Endothelial cell (in vitro differentiated cells): ENCODE measurements around the gene CENPH. TPM values are rescaled to one million over a fixed set of nuclear protein-coding genes. Genes with fewer than 3 reads are reported as not detected.
"Not testable (repeated sequence)": the region's sequence is repeated elsewhere in the genome, so short reads cannot be mapped to it uniquely, and the experiment has no call there.

ENCODE experiments used
- DNase-seq: peaks from one replicate; pipeline ENCODE4 v3.0.0; 2021; ENCODE audit warnings: low spot score
- H3K27ac Mint-ChIP-seq: one replicate; pipeline ENCODE4 v1.8.0; 2021; ENCODE audit warnings: mixed read lengths, inconsistent platforms; ENCODE audit not compliant: unreplicated experiment
- H3K27me3 Mint-ChIP-seq: one replicate; pipeline ENCODE4 v1.8.0; 2021; ENCODE audit warnings: mild to moderate bottlenecking, moderate library complexity, mixed read lengths, inconsistent platforms; ENCODE audit not compliant: unreplicated experiment
- H3K36me3 Mint-ChIP-seq: one replicate; pipeline ENCODE4 v1.8.0; 2021; ENCODE audit warnings: mild to moderate bottlenecking, low read depth, mixed read lengths, inconsistent platforms; ENCODE audit not compliant: unreplicated experiment
- H3K4me1 Mint-ChIP-seq: one replicate; pipeline ENCODE4 v1.8.0; 2021; ENCODE audit warnings: mild to moderate bottlenecking, mixed read lengths, inconsistent platforms; ENCODE audit not compliant: unreplicated experiment
- H3K4me3 Mint-ChIP-seq: one replicate; pipeline ENCODE4 v1.8.0; 2021; ENCODE audit warnings: mild to moderate bottlenecking, mixed read lengths, inconsistent platforms; ENCODE audit not compliant: unreplicated experiment
- H3K9me3 Mint-ChIP-seq: one replicate; pipeline ENCODE4 v1.8.0; 2021; ENCODE audit warnings: mixed read lengths, inconsistent platforms; ENCODE audit not compliant: unreplicated experiment
- CTCF ChIP-seq: fragments of 200-600 bp; sonication (generic); IDR thresholded peaks from one replicate; pipeline ENCODE4 v1.5.0; 2021; ENCODE audit warnings: antibody characterized with exemption; ENCODE audit not compliant: unreplicated experiment
- total RNA-seq: library from RNA; stranded (reverse); fragmentation: NEBNext Ultra II Directional; extraction: Animal tissue kit (Norgen Biotek cat#: 25700); gene quantifications from one replicate; pipeline ENCODE4 v1.2.1, GENCODE V29; 2021; ENCODE audit not compliant: unreplicated experiment

CENPH gene
- total RNA-seq, 1 donor from 2014 or later: 13.1 TPM

GRCh38 chr5:69217151-69217511, 27.7 kb downstream of the CENPH start:
- H3K4me1 Mint-ChIP-seq: no peaks in the 10 kb centered on the region
- TF ChIP-seq CTCF: no peak
- peak overlapping the region; percentile 95 for H3K27ac Mint-ChIP-seq
- peaks cover 2% of the 10 kb centered on the region for H3K36me3 Mint-ChIP-seq
- H3K4me3 Mint-ChIP-seq: peak overlapping the region; percentile 99
- peaks cover 1% of the 10 kb centered on the region for H3K27me3 Mint-ChIP-seq
- DNase-seq: no peak
- no peaks in the 10 kb centered on the region for H3K9me3 Mint-ChIP-seq

- peaks cover 6% of the 10 kb centered on the region for H3K36me3 Mint-ChIP-seq
- TF ChIP-seq CTCF: peak; percentile 17
- peak overlapping the region; percentile 99 for H3K4me3 Mint-ChIP-seq
- H3K27ac Mint-ChIP-seq: peak overlapping the region; percentile 95
- no peaks in the 10 kb centered on the region for H3K9me3 Mint-ChIP-seq
- H3K4me1 Mint-ChIP-seq: no peaks in the 10 kb centered on the region
- H3K27me3 Mint-ChIP-seq: peaks cover 1% of the 10 kb centered on the region
- peak; percentile 95 for DNase-seq
Measured at GRCh38 chr5:69217548-69218526, 28.5 kb downstream of the CENPH start.

GRCh38 chr5:69219939-69220338, 30.6 kb downstream of the CENPH start:
- no peak for TF ChIP-seq CTCF
- no peak for DNase-seq
- Mint-ChIP-seq H3K4me3 (no peak overlapping the region), H3K36me3 (peaks cover 6% of the 10 kb centered on the region), H3K27ac (no peak overlapping the region), H3K27me3 (peaks cover 1% of the 10 kb centered on the region), H3K4me1 (no peaks in the 10 kb centered on the region), H3K9me3 (no peaks in the 10 kb centered on the region)

GRCh38 chr5:69220371-69220770, 31.0 kb downstream of the CENPH start:
- H3K27ac Mint-ChIP-seq, H3K27me3 Mint-ChIP-seq, DNase-seq, H3K4me1 Mint-ChIP-seq, H3K36me3 Mint-ChIP-seq, H3K9me3 Mint-ChIP-seq, H3K4me3 Mint-ChIP-seq: not testable (repeated sequence)

- not testable (repeated sequence) for H3K4me3 Mint-ChIP-seq
Measured at GRCh38 chr5:69220833-69221232, 31.4 kb downstream of the CENPH start.

GRCh38 chr5:69224520-69224919, 35.1 kb downstream of the CENPH start:
- Mint-ChIP-seq H3K36me3 (peaks cover 6% of the 10 kb centered on the region), H3K27me3 (no peaks in the 10 kb centered on the region), H3K4me1 (no peaks in the 10 kb centered on the region), H3K9me3 (no peaks in the 10 kb centered on the region), H3K27ac (no peak overlapping the region), H3K4me3 (no peak overlapping the region)
- TF ChIP-seq CTCF: no peak
- no peak for DNase-seq

More at GRCh38 chr5:69220833-69221232, 31.4 kb downstream of the CENPH start:
- H3K9me3 Mint-ChIP-seq, H3K27me3 Mint-ChIP-seq, H3K4me1 Mint-ChIP-seq, DNase-seq, H3K36me3 Mint-ChIP-seq, H3K27ac Mint-ChIP-seq: not testable (repeated sequence)
